Heart left ventricle (tissue), 13 donors: ENCODE results near the gene KNDC1.

Experiments
- CTCF ChIP-seq, 12 donors: fragments of 200-600 bp; sonication (generic) in 4 of 12; IDR thresholded peaks; one replicate each; pipeline versions ENCODE4 v1.5.0 to v1.8.0; 2018 to 2022; ENCODE audit warnings: antibody characterized with exemption in 12 of 12, mild to moderate bottlenecking in 5 of 12
- POLR2A ChIP-seq, 2 donors: fragments of 450-650 bp; IDR thresholded peaks; one replicate each; pipeline ENCODE4 v1.6.1; 2017; ENCODE audit warnings: antibody characterized with exemption in 2 of 2, mild to moderate bottlenecking in 2 of 2, moderate library complexity in 2 of 2
- donor health status: ischemic (EF 13 %, LVEDD 7.1; RV severe dilation, severe dysfunction).
- donor health status: DM: no; HTN: yes; CAD: no.
- donor health status: DM: no; HTN: no; CAD: no.
- donor health status: ischemic (EF 25% LVEDD 6.9; RV normal size, moderate dysfunction).
- donor health status: ischemic (EF 25% LVEDD 5.7; RV mildly dilated, moderate dysfunction).
- donor health status: ischemic (EF 35%, LVEDD 5.7; RV mildly dilated, moderate dysfunction).
- donor health status: nonischemic (EF 11% LVEDD 7.7; RV severe dilation, severe dysfunction).
- donor health status: DM: yes; HTN: yes; CAD: no.
- donor health status: PGD.
- donor health status: ischemic (EF 29% LVEDD 5.4; RV normal size, mild dysfunction).
- donor health status: nonischemic (EF 23%, LVEDD 6.1; RV moderate dilation, normal function).

- TF ChIP-seq POLR2A (IDR thresholded peaks at IDR 0.05) (no peak), CTCF (IDR thresholded peaks at IDR 0.05) (no peak)
Observed at GRCh38 chr10:133216776-133217175, 56.8 kb downstream of the KNDC1 start.
